NCI-H2171 treated with DMSO at 0.1 percent for 48 hours (cell line): ENCODE data around the gene DESI1.
"Not testable (repeated sequence)": the region's sequence is repeated elsewhere in the genome, so short reads cannot be mapped to it uniquely, and the experiment has no call there.

ENCODE experiments used
- DNase-seq: peaks from one replicate; lab custom pipeline; 2025; lab: John Stamatoyannopoulos, UW

The DESI1 gene

GRCh38 chr22:41585898-41586297 lies 34.9 kb downstream of the DESI1 start:
- no peak for DNase-seq

DNA sequence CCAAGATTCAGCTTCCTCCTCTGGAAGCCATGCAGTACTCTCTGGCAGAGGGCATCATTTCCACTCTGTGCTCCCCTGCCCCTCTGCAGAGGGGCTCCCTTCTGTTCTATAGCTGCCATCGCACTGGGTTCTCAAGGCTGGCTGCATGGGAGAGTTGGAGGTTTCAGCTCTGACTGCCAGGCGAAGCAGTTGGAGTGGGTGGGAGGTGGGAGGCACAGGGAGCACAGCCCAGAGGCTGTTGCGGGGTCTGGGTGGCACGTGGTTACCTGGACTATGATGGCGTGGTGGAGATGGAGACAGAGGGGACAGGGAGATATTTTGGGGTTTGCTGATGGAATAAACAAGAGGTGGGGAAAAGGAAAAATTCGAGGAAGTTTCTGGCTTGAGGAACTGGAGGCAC lies 36.0 kb downstream of the DESI1 start:
- DNase-seq: no peak

DNA sequence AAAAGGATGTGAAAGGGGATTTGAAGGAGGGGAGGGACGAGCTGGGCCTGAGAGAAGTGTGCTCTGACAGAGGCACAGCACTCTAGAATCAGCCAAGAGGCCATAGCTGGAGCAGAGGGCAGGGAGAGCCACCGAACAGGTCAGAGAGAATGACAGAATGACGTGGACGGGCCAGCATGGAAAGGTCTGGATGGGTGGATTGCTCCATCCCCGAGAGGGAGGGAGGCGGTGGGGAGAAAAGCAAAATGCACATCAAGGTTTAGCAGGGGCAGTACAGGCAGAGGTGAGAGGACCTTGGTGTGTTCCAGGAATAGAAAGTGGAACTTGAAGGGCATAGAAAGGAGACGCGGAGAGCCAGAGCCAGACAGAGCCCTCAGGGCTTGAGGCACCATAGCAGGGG lies 38.1 kb downstream of the DESI1 start:
- DNase-seq: no peak

GRCh38 chr22:41579997-41580355 lies 40.9 kb downstream of the DESI1 start:
- DNase-seq: no peak

DNA sequence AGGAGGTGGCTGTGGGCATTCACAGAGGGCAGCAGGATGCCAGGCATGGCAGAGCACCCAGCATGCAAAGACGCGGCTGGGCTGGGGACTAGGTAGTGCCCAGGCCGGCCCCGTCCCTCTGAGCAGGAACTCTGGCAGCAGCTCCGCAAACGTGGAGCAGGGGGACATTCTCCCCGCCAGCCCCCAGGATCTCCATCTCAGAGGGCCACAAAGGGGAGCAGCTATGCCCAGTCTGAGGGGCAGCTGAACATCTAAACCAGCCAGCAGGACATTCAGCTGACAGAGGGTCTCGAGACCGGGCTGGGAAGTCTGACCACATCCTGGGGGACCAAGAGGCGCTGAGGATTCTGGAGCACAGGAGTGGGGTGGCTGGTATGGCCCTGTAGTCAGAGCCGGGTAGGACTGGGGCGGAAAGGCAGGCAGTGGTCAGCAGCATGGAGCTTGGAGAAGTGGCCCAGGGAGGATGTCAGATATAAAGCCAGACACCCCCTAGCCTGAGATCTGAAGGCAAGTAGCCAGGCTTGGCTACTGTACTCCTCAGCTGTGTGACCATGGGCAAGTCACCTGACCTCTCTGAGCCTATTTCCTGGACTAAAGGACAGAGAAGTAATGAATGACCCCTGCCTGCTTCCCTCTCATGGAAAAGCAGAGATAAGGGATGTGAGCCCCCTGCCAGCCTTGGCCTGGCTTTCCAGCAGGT lies 41.4 kb downstream of the DESI1 start:
- DNase-seq: no peak

GRCh38 chr22:41578818-41579217 lies 42.0 kb downstream of the DESI1 start:
- DNase-seq: no peak

DNA sequence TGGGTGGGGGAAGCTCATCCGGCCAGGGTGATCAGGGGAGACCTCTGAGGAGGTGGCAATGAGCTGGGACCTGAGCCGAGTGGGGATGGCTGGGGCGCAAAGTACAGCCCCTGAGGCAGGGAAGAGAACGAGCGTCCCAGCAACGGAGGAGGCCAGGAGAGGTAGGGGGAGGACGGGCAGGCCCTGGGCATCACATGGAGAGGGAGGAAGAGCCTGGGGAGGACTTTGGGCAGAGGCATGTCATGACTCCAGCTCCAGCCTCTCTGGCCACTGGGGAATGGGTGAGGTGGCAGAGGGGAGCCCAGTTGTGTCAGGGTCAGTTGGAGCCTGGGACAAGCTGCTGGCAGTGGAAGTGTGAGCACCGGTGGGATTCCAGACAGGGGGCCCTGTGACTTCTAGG lies 42.7 kb downstream of the DESI1 start:
- no peak for DNase-seq

GRCh38 chr22:41576877-41577276 lies 44.0 kb downstream of the DESI1 start:
- peak; percentile 48 for DNase-seq

DNA sequence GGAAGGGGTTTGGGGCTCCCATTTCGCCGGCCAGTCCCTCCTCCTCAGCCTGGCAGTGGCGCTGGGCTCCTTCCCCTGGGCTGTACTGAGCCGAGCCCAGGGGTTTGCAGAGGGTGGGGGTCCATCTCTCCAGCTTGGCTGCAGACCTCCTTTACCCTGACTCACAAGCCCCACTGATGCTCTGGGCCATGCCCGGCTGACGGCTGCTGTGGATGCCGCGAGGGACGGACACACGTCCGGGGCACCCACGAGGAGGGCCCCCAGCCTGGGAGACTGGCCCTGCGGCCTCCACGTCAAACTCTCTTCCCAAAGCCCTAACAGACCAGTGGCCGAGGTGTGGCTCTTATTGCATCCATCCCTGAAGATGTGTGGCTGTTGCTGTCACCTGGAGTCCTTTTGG lies 45.3 kb downstream of the DESI1 start:
- DNase-seq: no peak

GRCh38 chr22:41574847-41575381 lies 45.9 kb downstream of the DESI1 start:
- no peak for DNase-seq

GRCh38 chr22:41573677-41574076 lies 47.2 kb downstream of the DESI1 start:
- DNase-seq: no peak

GRCh38 chr22:41572305-41572704 lies 48.5 kb downstream of the DESI1 start:
- DNase-seq: not testable (repeated sequence)

GRCh38 chr22:41571786-41572185 lies 49.1 kb downstream of the DESI1 start:
- no peak for DNase-seq

- no peak for DNase-seq
Observed at GRCh38 chr22:41570221-41570620, 50.6 kb downstream of the DESI1 start.

GRCh38 chr22:41568811-41569210 lies 52.0 kb downstream of the DESI1 start:
- peak; percentile 87 for DNase-seq

DNA sequence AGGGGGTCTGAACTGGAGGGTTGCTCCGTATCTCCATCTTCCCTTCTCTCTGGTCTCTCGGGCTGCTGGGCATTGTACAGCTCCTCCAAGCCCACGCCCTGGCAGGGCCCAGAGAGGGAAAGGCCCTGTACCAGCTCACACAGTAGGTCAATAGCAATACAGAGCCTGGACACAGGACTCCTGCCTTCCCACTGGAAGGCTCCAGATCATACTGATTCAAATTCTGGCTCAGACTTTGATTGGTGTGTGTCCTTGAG lies 53.4 kb downstream of the DESI1 start:
- no peak for DNase-seq

DNA sequence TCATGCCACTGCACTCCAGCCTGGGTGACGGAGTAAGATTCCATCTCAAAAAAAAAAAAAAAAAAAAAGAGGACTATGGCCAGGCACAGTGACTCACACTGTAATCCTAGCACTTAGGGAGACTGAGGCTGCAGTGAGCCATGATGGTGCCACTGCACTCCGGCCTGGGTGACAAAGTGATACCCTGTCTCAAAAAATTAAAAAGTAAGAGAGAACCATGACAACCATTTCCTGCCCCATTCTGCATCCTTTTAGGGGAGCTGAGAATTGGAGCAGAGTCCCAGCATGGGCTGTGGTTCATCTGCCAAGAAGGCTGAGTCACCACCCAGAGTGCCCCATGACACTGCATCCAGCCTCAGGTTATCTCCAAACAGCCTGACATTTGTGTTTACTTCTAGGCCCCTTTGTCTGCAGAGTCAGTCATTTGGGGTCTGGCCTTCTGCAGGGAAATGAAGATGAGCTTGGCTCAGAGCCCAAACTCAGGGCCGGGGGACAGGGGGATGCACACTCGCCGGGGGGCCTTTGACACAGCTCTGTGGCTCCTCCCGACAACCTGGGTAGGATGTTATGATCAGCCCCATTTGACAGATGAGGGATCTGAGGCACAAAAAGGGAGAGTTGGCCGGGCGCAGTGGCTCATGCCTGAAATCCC lies 55.3 kb downstream of the DESI1 start:
- DNase-seq: peak; percentile 68

GRCh38 chr22:41564563-41564962 lies 56.3 kb downstream of the DESI1 start:
- no peak for DNase-seq

GRCh38 chr22:41563051-41563711 lies 57.7 kb downstream of the DESI1 start:
- peak; percentile 37 for DNase-seq

DNA sequence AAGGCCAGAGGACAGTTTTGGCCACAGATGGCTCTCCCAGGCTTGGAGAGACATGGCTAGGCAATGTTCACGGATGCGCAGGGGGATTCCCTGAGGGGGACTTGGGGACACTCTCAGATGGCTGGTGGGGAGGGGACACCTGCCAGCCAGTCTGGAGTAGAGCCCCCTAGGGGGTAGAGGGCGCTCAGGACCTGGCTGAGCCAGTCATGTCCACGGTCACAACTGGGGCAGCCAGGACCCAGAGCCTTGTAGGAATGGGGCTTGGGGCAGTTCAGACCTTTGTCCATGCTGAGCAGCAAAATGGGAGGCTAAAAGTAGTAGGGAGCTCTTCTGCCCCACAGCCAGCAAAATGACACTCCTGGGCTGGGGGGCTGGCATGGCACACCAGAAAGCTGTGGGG lies 58.4 kb downstream of the DESI1 start:
- DNase-seq: no peak

DNA sequence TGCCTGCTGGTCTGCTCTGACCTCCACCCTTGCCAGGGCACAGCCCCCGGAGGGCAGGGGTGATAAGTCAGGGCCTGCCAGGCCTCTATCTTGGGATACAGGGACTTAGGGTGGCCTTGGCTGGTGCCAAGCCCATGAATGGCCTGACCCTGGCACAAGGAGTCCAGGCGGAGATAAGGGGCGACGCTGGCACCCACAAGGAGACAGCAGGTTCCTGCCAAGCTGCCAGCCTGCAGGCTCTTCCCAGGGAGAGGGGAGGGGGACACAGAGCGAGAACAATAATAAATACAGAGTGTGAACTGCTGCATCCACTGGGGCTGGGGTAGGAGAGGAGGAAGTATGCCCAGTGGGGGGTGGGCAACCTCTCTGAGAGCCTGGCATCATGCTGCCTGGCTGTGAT lies 59.1 kb downstream of the DESI1 start:
- no peak for DNase-seq

GRCh38 chr22:41561335-41561734 lies 59.5 kb downstream of the DESI1 start:
- DNase-seq: peak; percentile 43

DNA sequence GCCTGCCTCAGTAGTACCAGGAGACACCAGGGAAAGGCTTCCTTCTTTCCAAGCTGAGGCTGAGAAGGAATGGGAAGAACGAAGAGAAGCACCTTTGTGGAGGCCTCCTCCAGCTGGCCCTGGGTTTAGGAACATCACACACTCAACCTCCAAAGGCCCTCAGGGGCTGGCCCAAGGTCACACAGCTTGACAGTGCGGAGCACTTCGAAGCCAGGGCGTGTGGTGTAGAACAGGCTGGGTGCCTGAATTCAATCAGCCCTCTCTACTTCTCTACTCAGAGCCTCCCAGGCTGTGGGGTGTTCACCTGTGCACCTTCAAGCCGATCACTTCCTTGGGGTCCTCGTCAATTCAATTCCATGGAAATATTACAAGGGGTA lies 60.8 kb downstream of the DESI1 start:
- no peak for DNase-seq

GRCh38 chr22:41558241-41558630 lies 62.6 kb downstream of the DESI1 start:
- not testable (repeated sequence) for DNase-seq
